ENCODE data around the gene RNF150.
"Not testable (repeated sequence)": the region's sequence is repeated elsewhere in the genome, so short reads cannot be mapped to it uniquely, and the experiment has no call there.

The RNF150 gene

GRCh38 chr4:140810591-140811169, 322.6 kb downstream of the RNF150 start:
- DNase-seq, result not testable (repeated sequence)

Data from right hindlimb (tissue), 1 donor.